Ovary (tissue), 10 donors: ENCODE measurements around the gene LEF1. TPM values are rescaled to one million over a fixed set of nuclear protein-coding genes. Genes with fewer than 3 reads are reported as not detected.

Experiments used
- DNase-seq, 5 donors: peaks; one replicate each; pipeline ENCODE4 v3.0.0-alpha.2; 2019 to 2020
- H3K27ac ChIP-seq, 2 donors: fragments of 200-600 bp; one replicate each; pipeline versions ENCODE4 v1.5.1 to v1.8.0; 2019 to 2022
- H3K27me3 ChIP-seq: fragments of 200-600 bp; one replicate; pipeline ENCODE4 v1.8.0; 2022
- H3K36me3 ChIP-seq: fragments of 200-600 bp; sonication (generic); one replicate; pipeline ENCODE4 v1.5.1; 2019
- H3K4me1 ChIP-seq: one replicate; pipeline ENCODE4 v1.8.1; 2013; ENCODE audit warnings: mild to moderate bottlenecking, moderate library complexity; ENCODE audit not compliant: insufficient read depth
- H3K4me3 ChIP-seq: fragments of 200-600 bp; sonication (generic); one replicate; pipeline ENCODE4 v1.5.1; 2017
- H3K9me3 ChIP-seq, 2 donors: fragments of 200-600 bp in 1 of 2; sonication (generic) in 1 of 2; one replicate each; pipeline versions ENCODE4 v1.5.1 to v1.8.1; 2013 to 2019; ENCODE audit warnings: mild to moderate bottlenecking in 1 of 2, moderate library complexity in 1 of 2
- EP300 ChIP-seq: sonication (generic); formaldehyde crosslinking; IDR thresholded peaks from one replicate; pipeline ENCODE4 v1.6.1; 2017; ENCODE audit warnings: antibody characterized with exemption
- POLR2A ChIP-seq: fragments of 450-650 bp; IDR thresholded peaks from one replicate; pipeline ENCODE4 v1.6.1; 2017; ENCODE audit warnings: antibody characterized with exemption, mild to moderate bottlenecking, moderate library complexity
- WGBS, 3 donors: extraction: QIAGEN DNeasy Blood & Tissue Kit in 1 of 3; methylation state at CpG; one replicate each; pipeline versions ENCODE4 v1.1.5 to v1.1.7; 2013 to 2017; 5-methylcytosine and 5-hydroxymethylcytosine counted together
- intact Hi-C, 4 donors: fragments of 100-400 bp; cut with DNase I; formaldehyde crosslinking; loops; one replicate each; pipeline versions ENCODE4 v1.11.0 to v1.15.1; 2022 to 2023
- long read RNA-seq, 3 donors: library from polyadenylated mRNA in 2 of 3; unstranded in 2 of 3; transcript quantifications; one replicate each; pipeline ENCODE4 v2.0.0 and lab custom pipeline, GENCODE V29; 2021 to 2026
- polyA plus RNA-seq, 2 donors: library from polyadenylated mRNA; stranded (reverse); fragments of 200-250 nt in 1 of 2; fragments of 350-450 nt in 1 of 2; fragmentation: Illumina TruSeq in 1 of 2; extraction: RNeasy Lipid Tissue Mini Kit (QIAGEN cat#74804) in 1 of 2; gene quantifications; one replicate each; pipeline ENCODE4 v1.2.3, GENCODE V29; 2013 to 2014
- total RNA-seq, 7 donors: library from RNA; depleted of rRNA in 2 of 7; stranded (reverse); fragments of >200 nt in 2 of 7; fragmentation: NEBNext Ultra II Directional in 3 of 7; extraction: Animal tissue kit (Norgen Biotek cat#: 25700) in 3 of 7; gene quantifications; one replicate each; pipeline versions ENCODE4 v1.1.0 to v1.2.4, GENCODE V29; 2016 to 2023
- TF ChIP-seq, protein P1 (sequence below), 3 donors: fragments of 450-650 bp in 2 of 3; fragments of 200-600 bp in 1 of 3; IDR thresholded peaks; one replicate each; pipeline versions ENCODE4 v1.5.1 to v1.8.0; 2016 to 2022; ENCODE audit warnings: antibody characterized with exemption in 3 of 3, mild to moderate bottlenecking in 1 of 3
- donor health status: DM: no; HTN: no; CAD: no; lungs with moderate emphysema.
- donor health status: DM: no; HTN: no; CAD: no.
- donor health status: Bipolar disorder and iron deficiency.
- donor health status: DM: yes; HTN: yes; CAD: no.
- donor health status: DM: no; HTN: no; CAD: no.
- donor health status: DM: yes; HTN: yes; CAD: no.

Gene LEF1
- 10 to 100 TPM in 1 of 7 donors, 1 to 10 TPM in 6; 1.8 to 30.1 (median 6.0) TPM for total RNA-seq
- polyA plus RNA-seq, result 10 to 100 TPM in 1 of 2 donors, 1 to 10 TPM in 1; 5.0 to 18.3 TPM
- long read RNA-seq, donor 1, partial matches to known transcripts, result 1 of 3 reads
- long read RNA-seq, donor 1, other reads (novel, unspliced or antisense), result 2 of 3 reads
- long read RNA-seq, donor 2, transcript LEF1-203 (11 exons, 1,488 nt), result major isoform, 6 of 20 reads
- long read RNA-seq, donor 2, partial matches to known transcripts, result 7 of 20 reads
- long read RNA-seq, donor 2, other reads (novel, unspliced or antisense), result 0 of 20 reads
- long read RNA-seq, donor 3, partial matches to known transcripts, result 0 of 6 reads
- long read RNA-seq, donor 3, other reads (novel, unspliced or antisense), result 1 of 6 reads

DNA sequence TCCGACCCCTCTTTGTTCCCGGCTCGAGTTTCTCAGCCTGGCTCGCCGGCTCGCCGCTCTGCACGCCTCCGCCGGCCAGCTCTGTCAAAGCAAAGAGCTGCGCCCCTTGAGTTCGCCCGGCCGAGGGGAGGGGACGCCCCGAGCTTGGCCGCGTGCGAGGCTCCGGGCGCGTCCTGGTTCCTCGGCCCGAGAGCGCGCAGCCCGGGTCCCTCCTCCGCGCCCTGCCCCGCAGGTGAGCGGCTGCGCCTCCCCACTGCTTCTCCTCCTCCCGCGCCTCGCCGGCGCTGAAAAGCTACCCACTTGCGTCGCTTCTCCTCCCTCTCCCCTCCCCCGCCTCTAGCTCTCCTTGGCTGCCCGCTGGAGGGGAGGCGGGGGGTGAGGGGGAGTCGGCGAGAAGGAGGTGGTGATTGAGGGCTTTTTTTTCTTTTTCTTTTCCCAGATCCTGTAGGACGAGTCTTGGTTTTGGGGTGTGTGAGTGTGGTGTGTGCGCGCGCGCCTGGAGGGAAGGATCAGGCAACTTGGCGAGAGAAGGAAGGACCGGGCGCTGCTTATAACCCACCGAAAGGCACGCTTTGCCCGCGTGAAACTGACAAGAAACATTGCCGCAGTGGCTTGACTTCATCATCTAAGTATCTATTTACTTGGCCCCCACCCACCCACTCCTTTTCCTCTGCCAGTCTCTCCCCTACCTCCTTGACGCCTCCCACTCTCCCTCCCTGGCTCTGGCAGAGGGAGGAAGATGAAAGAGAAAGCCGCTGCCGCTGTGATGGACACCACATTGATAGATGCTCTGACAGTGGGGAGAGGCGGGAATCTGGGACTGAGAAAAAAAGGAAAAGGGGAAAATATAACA, at the start of gene LEF1:
Gene LEF1 (minus strand): TSS at position 262 of the 853 bp plus-strand sequence. CDS start 1,165 bp downstream, outside the sequence.
- TF ChIP-seq POLR2A (no peak), EP300 (no peak)
- TF ChIP-seq, protein P1, sequence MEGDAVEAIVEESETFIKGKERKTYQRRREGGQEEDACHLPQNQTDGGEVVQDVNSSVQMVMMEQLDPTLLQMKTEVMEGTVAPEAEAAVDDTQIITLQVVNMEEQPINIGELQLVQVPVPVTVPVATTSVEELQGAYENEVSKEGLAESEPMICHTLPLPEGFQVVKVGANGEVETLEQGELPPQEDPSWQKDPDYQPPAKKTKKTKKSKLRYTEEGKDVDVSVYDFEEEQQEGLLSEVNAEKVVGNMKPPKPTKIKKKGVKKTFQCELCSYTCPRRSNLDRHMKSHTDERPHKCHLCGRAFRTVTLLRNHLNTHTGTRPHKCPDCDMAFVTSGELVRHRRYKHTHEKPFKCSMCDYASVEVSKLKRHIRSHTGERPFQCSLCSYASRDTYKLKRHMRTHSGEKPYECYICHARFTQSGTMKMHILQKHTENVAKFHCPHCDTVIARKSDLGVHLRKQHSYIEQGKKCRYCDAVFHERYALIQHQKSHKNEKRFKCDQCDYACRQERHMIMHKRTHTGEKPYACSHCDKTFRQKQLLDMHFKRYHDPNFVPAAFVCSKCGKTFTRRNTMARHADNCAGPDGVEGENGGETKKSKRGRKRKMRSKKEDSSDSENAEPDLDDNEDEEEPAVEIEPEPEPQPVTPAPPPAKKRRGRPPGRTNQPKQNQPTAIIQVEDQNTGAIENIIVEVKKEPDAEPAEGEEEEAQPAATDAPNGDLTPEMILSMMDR (IDR thresholded peaks at IDR 0.05), result no peak
- H3K4me1 ChIP-seq, result peaks cover 15% of the 10 kb centered on the region
- peaks cover 0 to 8% of the 10 kb centered on the region in 2 donors for H3K9me3 ChIP-seq
- WGBS, 3 donors, result 1 to 2% (median 1%) methylated on average over 61 of the region's 61 CpGs
- H3K4me3 ChIP-seq, result peak within 1 kb of the TSS; percentile 48
- intact Hi-C loops, result no loop called here
- peak in 2 of 5 donors; percentile 37 to 57 for DNase-seq
- H3K27ac ChIP-seq, result no peak within 1 kb of the TSS
- no peaks in the 10 kb centered on the region for H3K27me3 ChIP-seq
- no peaks in the 10 kb centered on the region for H3K36me3 ChIP-seq

DNA sequence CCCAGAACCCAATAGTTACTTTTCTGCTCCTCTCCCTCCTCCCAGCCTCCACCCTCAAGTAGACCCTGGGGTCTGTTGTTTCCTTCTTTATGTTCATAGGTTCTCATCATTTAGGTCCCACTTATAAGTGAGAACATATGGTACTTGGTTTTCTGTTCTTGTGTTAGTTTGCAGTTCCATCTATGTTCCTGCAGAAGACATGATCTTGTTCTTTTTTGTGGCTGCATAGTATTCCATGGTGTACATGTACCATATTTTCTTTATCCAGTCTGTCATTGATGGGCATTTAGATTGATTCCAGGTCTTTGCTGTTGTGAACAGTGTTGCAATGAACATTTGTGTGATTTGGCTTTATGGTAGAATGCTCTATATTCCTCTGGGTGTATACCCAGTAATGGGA, 47.8 kb upstream of the LEF1 start:
- no peaks in the 10 kb centered on the region for H3K9me3 ChIP-seq
- intact Hi-C loops, result no loop called here
- H3K4me1 ChIP-seq, result no peaks in the 10 kb centered on the region
- H3K36me3 ChIP-seq, result no peaks in the 10 kb centered on the region
- H3K27ac ChIP-seq, result no peak overlapping the region
- H3K27me3 ChIP-seq, result no peaks in the 10 kb centered on the region
- H3K4me3 ChIP-seq, result no peak overlapping the region
- TF ChIP-seq, protein P1 (IDR thresholded peaks at IDR 0.05), result no peak
- TF ChIP-seq POLR2A, result no peak
- no peak for DNase-seq

DNA sequence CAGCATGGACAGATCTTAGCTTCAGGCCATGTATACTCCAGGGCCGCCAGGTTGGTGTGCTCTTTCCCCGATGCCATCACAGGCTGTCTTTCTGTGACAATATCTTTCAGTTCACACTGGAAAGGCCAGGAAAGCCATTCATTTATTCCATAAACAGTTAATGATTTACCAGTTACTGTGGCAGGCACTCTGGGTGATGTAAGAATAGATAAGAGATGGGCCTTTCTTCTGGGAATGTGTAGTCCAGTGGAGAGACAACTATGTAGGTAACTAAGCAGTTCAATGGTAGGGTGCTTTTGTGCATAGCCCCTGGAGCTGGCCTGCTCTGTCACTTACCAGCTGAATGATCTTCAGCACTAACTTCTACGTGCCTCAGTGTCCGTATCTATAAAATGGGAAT, 46.3 kb upstream of the LEF1 start:
- Histone ChIP-seq H3K9me3 (no peaks in the 10 kb centered on the region), H3K27ac (no peak overlapping the region), H3K27me3 (no peaks in the 10 kb centered on the region), H3K4me3 (no peak overlapping the region), H3K36me3 (no peaks in the 10 kb centered on the region), H3K4me1 (no peaks in the 10 kb centered on the region)
- intact Hi-C loops, result no loop called here
- 93 to 97% (median 96%) methylated on average over 4 of the region's 4 CpGs for WGBS, 3 donors
- DNase-seq, result no peak
- TF ChIP-seq, protein P1 (IDR thresholded peaks at IDR 0.05), result no peak
- TF ChIP-seq EP300 (no peak), POLR2A (no peak)

DNA sequence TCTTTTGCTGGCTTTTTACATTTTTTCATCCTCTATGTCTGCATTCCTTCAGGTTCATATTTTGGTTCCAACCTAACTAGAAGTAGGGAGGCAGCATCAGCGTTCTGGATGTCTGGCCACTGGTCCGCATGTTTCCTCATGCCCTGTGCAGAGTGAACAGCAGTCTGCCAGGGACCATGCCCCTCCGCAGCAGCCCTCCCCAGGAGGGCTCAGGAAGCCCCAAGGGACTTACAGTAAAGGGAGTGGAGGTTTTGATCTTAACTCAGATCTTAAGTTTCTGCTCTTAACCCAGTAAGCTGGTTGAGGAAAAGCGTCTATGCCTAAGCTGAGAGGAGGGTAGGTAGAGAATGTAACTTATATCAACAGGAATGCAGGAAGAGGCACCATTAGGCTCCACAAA, 45.0 kb upstream of the LEF1 start:
- H3K27me3 ChIP-seq, result no peaks in the 10 kb centered on the region
- 84 to 86% (median 84%) methylated on average over 4 of the region's 4 CpGs for WGBS, 3 donors
- no peaks in the 10 kb centered on the region for H3K36me3 ChIP-seq
- intact Hi-C loops, result no loop called here
- no peak overlapping the region for H3K4me3 ChIP-seq
- H3K4me1 ChIP-seq, result no peaks in the 10 kb centered on the region
- no peak for TF ChIP-seq EP300
- TF ChIP-seq POLR2A, result no peak
- H3K27ac ChIP-seq, result no peak overlapping the region
- no peak for DNase-seq
- H3K9me3 ChIP-seq, result no peaks in the 10 kb centered on the region
